Measurements from ENCODE around the gene ZNF222.

Gene ZNF222

GRCh38 chr19:44025217-44025936, at the start of gene ZNF222:
TSS of gene ZNF222 (plus strand) at chr19:44025379. CDS start at chr19:44025437, 58 bp downstream.
- peak; percentile 85 to 86 for DNase-seq

- DNase-seq = no peak
Measured at GRCh38 chr19:43976732-43977131, 48.4 kb upstream of the ZNF222 start.

- no peak for DNase-seq
Measured at GRCh38 chr19:43983544-43983911, 41.7 kb upstream of the ZNF222 start.

- peak; percentile 75 to 83 for DNase-seq
Measured at GRCh38 chr19:43983912-43984686, 41.1 kb upstream of the ZNF222 start, which contains the start of gene ZNF155. TSS of gene ZNF155 (plus strand) at chr19:43984188. CDS start at chr19:43988544, 4,356 bp downstream.

GRCh38 chr19:43984687-43985000, 40.5 kb upstream of the ZNF222 start:
- no peak for DNase-seq

GRCh38 chr19:43997631-43998290, 27.4 kb upstream of the ZNF222 start:
- no peak for DNase-seq

- no peak for DNase-seq
Measured at GRCh38 chr19:44002212-44002565, 23.0 kb upstream of the ZNF222 start.

- DNase-seq = peak; percentile 90 to 93
Measured at GRCh38 chr19:44002566-44003460, 22.4 kb upstream of the ZNF222 start, which contains the start of gene ZNF230. TSS of gene ZNF230 (plus strand) at chr19:44002957. CDS start at chr19:44007079, 4,122 bp downstream.

- DNase-seq = peak in 1 of 2 donors; percentile 28
Measured at GRCh38 chr19:44003461-44004009, 21.6 kb upstream of the ZNF222 start.

- DNase-seq = no peak
Measured at GRCh38 chr19:44005973-44006372, 19.2 kb upstream of the ZNF222 start.

GRCh38 chr19:44007473-44007872, 17.7 kb upstream of the ZNF222 start:
- no peak for DNase-seq

GRCh38 chr19:44010468-44010867, 14.7 kb upstream of the ZNF222 start:
- no peak for DNase-seq

- DNase-seq = no peak
Measured at GRCh38 chr19:44019498-44019897, 5.7 kb upstream of the ZNF222 start.

- no peak for DNase-seq
Measured at GRCh38 chr19:44021221-44021620, 4.0 kb upstream of the ZNF222 start.

- no peak for DNase-seq
Measured at GRCh38 chr19:44024900-44025216, 321 bp upstream of the ZNF222 start.

GRCh38 chr19:44026622-44027021, 1.4 kb downstream of the ZNF222 start:
- no peak for DNase-seq

- DNase-seq = no peak
Measured at GRCh38 chr19:44032001-44032610, 6.9 kb downstream of the ZNF222 start.

GRCh38 chr19:44042147-44042546, 17.0 kb downstream of the ZNF222 start:
- DNase-seq = no peak

GRCh38 chr19:44050740-44051649, 25.8 kb downstream of the ZNF222 start:
- DNase-seq = peak in 1 of 2 donors; percentile 34

- DNase-seq = peak; percentile 70 to 76
Measured at GRCh38 chr19:44051650-44052402, 26.6 kb downstream of the ZNF222 start, which contains the start of gene ZNF223. TSS of gene ZNF223 (plus strand) at chr19:44052036. CDS start at chr19:44055177, 3,141 bp downstream.

Data from CD4-positive, alpha-beta T cell treated with Interferon alpha-2 for 1 hour (primary cell).